ENCODE results near the gene RTN4RL1.

Gene RTN4RL1, protein sequence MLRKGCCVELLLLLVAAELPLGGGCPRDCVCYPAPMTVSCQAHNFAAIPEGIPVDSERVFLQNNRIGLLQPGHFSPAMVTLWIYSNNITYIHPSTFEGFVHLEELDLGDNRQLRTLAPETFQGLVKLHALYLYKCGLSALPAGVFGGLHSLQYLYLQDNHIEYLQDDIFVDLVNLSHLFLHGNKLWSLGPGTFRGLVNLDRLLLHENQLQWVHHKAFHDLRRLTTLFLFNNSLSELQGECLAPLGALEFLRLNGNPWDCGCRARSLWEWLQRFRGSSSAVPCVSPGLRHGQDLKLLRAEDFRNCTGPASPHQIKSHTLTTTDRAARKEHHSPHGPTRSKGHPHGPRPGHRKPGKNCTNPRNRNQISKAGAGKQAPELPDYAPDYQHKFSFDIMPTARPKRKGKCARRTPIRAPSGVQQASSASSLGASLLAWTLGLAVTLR

GRCh38 chr17:2025220-2025621 is at the start of gene RTN4RL1:
TSS of gene RTN4RL1 (minus strand) at chr17:2025334. CDS start at chr17:2024865, 469 bp downstream.
- intact Hi-C loops (cut with micrococcal nuclease), result no loop called here

GRCh38 chr17:2074919-2075318 is 49.8 kb upstream of the RTN4RL1 start:
- H3K27ac Mint-ChIP-seq, result no peak overlapping the region
- peaks cover 39% of the 10 kb centered on the region for H3K27me3 Mint-ChIP-seq
- peaks cover 45% of the 10 kb centered on the region for H3K4me1 Mint-ChIP-seq (ENCODE audit: low read depth)
- intact Hi-C loops (cut with micrococcal nuclease), result no loop called here
- no peak overlapping the region for H3K4me3 Mint-ChIP-seq
- no peaks in the 10 kb centered on the region for H3K9me3 Mint-ChIP-seq
- peaks cover 68% of the 10 kb centered on the region for H3K36me3 Mint-ChIP-seq (ENCODE audit: low read depth)

More at GRCh38 chr17:2025220-2025621, at the start of gene RTN4RL1:
- H3K27me3 Mint-ChIP-seq, result peaks cover 91% of the 10 kb centered on the region
- peaks cover 12% of the 10 kb centered on the region for H3K36me3 Mint-ChIP-seq (ENCODE audit: low read depth)
- no peak within 1 kb of the TSS for H3K27ac Mint-ChIP-seq
- no peaks in the 10 kb centered on the region for H3K9me3 Mint-ChIP-seq
- H3K4me1 Mint-ChIP-seq (ENCODE audit: low read depth), result peaks cover 41% of the 10 kb centered on the region
- H3K4me3 Mint-ChIP-seq, result peak within 1 kb of the TSS; percentile 71

GRCh38 chr17:2071455-2072281 is 46.5 kb upstream of the RTN4RL1 start:
- no peak overlapping the region for H3K27ac Mint-ChIP-seq
- H3K9me3 Mint-ChIP-seq, result no peaks in the 10 kb centered on the region
- intact Hi-C loops (cut with micrococcal nuclease), result no loop called here
- peaks cover 68% of the 10 kb centered on the region for H3K36me3 Mint-ChIP-seq (ENCODE audit: low read depth)
- no peak overlapping the region for H3K4me3 Mint-ChIP-seq
- H3K27me3 Mint-ChIP-seq, result peaks cover 19% of the 10 kb centered on the region
- H3K4me1 Mint-ChIP-seq (ENCODE audit: low read depth), result peaks cover 46% of the 10 kb centered on the region

GRCh38 chr17:2071024-2071385 is 45.9 kb upstream of the RTN4RL1 start:
- H3K27ac Mint-ChIP-seq, result no peak overlapping the region
- peaks cover 68% of the 10 kb centered on the region for H3K36me3 Mint-ChIP-seq (ENCODE audit: low read depth)
- peaks cover 40% of the 10 kb centered on the region for H3K4me1 Mint-ChIP-seq (ENCODE audit: low read depth)
- H3K27me3 Mint-ChIP-seq, result peaks cover 15% of the 10 kb centered on the region
- intact Hi-C loops (cut with micrococcal nuclease), result no loop called here
- H3K4me3 Mint-ChIP-seq, result no peak overlapping the region
- no peaks in the 10 kb centered on the region for H3K9me3 Mint-ChIP-seq

GRCh38 chr17:2070241-2071023 is 45.3 kb upstream of the RTN4RL1 start:
- H3K36me3 Mint-ChIP-seq (ENCODE audit: low read depth), result peaks cover 71% of the 10 kb centered on the region
- peaks cover 17% of the 10 kb centered on the region for H3K27me3 Mint-ChIP-seq
- H3K4me1 Mint-ChIP-seq (ENCODE audit: low read depth), result peaks cover 34% of the 10 kb centered on the region
- intact Hi-C loops (cut with micrococcal nuclease), result no loop called here
- no peak overlapping the region for H3K4me3 Mint-ChIP-seq
- no peaks in the 10 kb centered on the region for H3K9me3 Mint-ChIP-seq
- H3K27ac Mint-ChIP-seq, result no peak overlapping the region

DNA sequence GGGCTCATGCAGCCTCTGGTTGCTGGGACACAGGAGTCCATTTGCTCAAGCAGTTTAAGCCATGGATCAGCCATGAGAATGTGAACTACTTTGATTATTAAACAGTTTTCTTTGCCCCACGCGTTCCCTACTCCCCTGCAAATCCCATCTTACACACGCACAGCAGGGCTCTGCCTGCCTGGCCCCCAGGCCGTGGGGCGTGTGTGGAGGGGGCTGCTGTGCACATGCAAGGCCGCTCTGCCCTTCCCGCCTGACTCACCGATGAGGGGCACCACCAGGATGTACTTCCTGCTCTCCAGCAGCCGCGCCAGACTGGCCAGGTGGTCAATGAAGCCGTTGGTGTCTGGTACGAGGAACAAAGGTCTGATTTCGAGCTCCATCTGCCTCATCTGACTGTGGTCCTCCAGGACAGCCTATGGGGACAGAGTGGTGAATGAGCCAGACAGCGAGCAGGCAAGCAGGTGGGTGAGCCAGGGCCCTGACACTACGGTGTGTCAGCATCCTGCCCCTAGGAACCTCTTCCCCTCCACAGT is 43.5 kb upstream of the RTN4RL1 start:
- Mint-ChIP-seq H3K36me3 (ENCODE audit: low read depth) (peaks cover 87% of the 10 kb centered on the region), H3K4me3 (no peak overlapping the region), H3K4me1 (ENCODE audit: low read depth) (peaks cover 43% of the 10 kb centered on the region), H3K27me3 (peaks cover 18% of the 10 kb centered on the region), H3K27ac (no peak overlapping the region), H3K9me3 (no peaks in the 10 kb centered on the region)
- intact Hi-C loops (cut with micrococcal nuclease), result no loop called here

- H3K4me1 Mint-ChIP-seq (ENCODE audit: low read depth), result peaks cover 43% of the 10 kb centered on the region
- peaks cover 19% of the 10 kb centered on the region for H3K27me3 Mint-ChIP-seq
- H3K36me3 Mint-ChIP-seq (ENCODE audit: low read depth), result peaks cover 92% of the 10 kb centered on the region
- intact Hi-C loops (cut with micrococcal nuclease), result no loop called here
- H3K27ac Mint-ChIP-seq, result no peak overlapping the region
- no peaks in the 10 kb centered on the region for H3K9me3 Mint-ChIP-seq
- no peak overlapping the region for H3K4me3 Mint-ChIP-seq
Observed at GRCh38 chr17:2068031-2068518, 42.9 kb upstream of the RTN4RL1 start.

GRCh38 chr17:2067608-2068024 is 42.5 kb upstream of the RTN4RL1 start:
- H3K27ac Mint-ChIP-seq, result no peak overlapping the region
- H3K4me1 Mint-ChIP-seq (ENCODE audit: low read depth), result peaks cover 46% of the 10 kb centered on the region
- intact Hi-C loops (cut with micrococcal nuclease), result no loop called here
- H3K27me3 Mint-ChIP-seq, result peaks cover 21% of the 10 kb centered on the region
- no peaks in the 10 kb centered on the region for H3K9me3 Mint-ChIP-seq
- H3K4me3 Mint-ChIP-seq, result no peak overlapping the region
- H3K36me3 Mint-ChIP-seq (ENCODE audit: low read depth), result peaks cover 96% of the 10 kb centered on the region

- Mint-ChIP-seq H3K4me3 (no peak overlapping the region), H3K36me3 (ENCODE audit: low read depth) (peaks cover 98% of the 10 kb centered on the region), H3K27ac (no peak overlapping the region), H3K27me3 (peaks cover 24% of the 10 kb centered on the region), H3K4me1 (ENCODE audit: low read depth) (peaks cover 45% of the 10 kb centered on the region), H3K9me3 (no peaks in the 10 kb centered on the region)
- intact Hi-C loops (cut with micrococcal nuclease), result no loop called here
Observed at GRCh38 chr17:2067048-2067561, 42.0 kb upstream of the RTN4RL1 start.

DNA sequence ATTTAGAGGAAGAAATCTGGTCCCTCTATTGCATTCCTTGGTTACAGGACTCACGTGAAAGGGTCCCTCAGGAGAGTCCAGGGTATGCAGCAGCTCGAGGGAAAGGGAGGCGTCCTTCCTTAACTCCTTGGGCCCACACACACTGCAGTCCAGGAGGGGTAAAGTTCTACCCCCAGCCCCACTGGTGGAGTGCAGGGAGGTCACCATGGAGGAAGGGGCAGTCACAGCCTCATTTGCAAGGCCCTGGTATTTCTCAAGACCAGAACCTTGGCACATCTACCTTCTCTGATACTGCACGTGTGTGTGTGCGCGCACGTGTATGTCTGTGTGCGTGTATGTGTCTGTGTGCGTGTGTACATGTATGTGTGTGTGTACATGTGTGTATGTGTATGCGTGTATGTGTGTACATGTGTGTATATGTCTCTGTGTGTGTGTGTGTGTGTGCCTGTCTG is 40.8 kb upstream of the RTN4RL1 start:
- Mint-ChIP-seq H3K4me1 (ENCODE audit: low read depth) (peaks cover 34% of the 10 kb centered on the region), H3K9me3 (no peaks in the 10 kb centered on the region), H3K36me3 (ENCODE audit: low read depth) (peaks cover 98% of the 10 kb centered on the region), H3K4me3 (no peak overlapping the region), H3K27ac (no peak overlapping the region), H3K27me3 (peaks cover 30% of the 10 kb centered on the region)
- intact Hi-C loops (cut with micrococcal nuclease), result no loop called here

DNA sequence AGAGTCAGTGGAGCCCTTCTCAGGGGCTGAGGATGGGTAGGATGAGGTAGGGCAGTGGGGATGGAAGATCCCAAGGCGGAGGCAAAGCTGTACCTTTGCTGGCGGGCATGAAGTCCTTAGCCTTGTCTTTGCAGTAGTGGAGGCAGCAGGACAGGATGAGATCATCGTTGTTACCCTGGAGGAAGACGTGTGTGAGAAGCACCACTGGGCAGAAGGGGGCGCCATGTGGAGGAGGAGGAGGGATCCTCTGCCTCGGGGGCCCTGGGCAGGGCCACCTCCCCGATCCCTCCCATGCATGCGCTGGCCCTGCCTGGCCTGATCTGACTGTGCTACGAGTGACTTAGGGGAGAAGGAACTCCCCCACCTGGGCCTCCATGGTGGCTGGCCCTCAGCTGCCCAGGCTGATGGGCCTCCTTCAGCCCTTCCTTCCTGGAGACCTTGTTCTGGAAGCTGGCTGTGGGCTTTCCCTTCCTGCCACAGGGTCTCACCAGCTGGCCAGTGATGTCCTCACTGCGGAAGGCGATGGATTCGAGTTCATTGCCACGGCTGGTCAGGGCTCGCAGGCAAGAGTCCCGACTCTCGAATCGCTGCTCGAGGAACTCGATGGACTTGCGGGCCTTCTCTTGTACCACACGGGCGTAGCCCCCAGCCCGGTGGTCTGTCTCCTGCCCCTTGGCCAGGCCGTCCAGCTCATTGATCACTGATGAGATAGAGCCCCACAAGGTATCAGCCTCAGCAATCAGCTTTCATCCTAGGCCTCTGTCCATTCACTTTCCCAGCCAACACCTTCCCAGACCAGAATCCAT is 40.0 kb upstream of the RTN4RL1 start:
- H3K4me3 Mint-ChIP-seq, result no peak overlapping the region

GRCh38 chr17:2064520-2064971 is 39.4 kb upstream of the RTN4RL1 start:
- Mint-ChIP-seq H3K4me1 (ENCODE audit: low read depth) (peaks cover 33% of the 10 kb centered on the region), H3K36me3 (ENCODE audit: low read depth) (peaks cover 96% of the 10 kb centered on the region), H3K27ac (no peak overlapping the region), H3K9me3 (no peaks in the 10 kb centered on the region), H3K27me3 (peaks cover 37% of the 10 kb centered on the region), H3K4me3 (no peak overlapping the region)
- intact Hi-C loops (cut with micrococcal nuclease), result no loop called here

More for the DNA sequence above, 40.0 kb upstream of the RTN4RL1 start:
- Mint-ChIP-seq H3K9me3 (no peaks in the 10 kb centered on the region), H3K27ac (no peak overlapping the region), H3K27me3 (peaks cover 37% of the 10 kb centered on the region), H3K36me3 (ENCODE audit: low read depth) (peaks cover 100% of the 10 kb centered on the region), H3K4me1 (ENCODE audit: low read depth) (peaks cover 33% of the 10 kb centered on the region)
- intact Hi-C loops (cut with micrococcal nuclease), result no loop called here
